ENCODE data around the gene PCDH15. TPM values are rescaled to one million over a fixed set of nuclear protein-coding genes. Genes with fewer than 3 reads are reported as not detected.

PCDH15 gene
- total and polyA plus RNA-seq, 2 of the 4 experiments (the other 2 are of a cell fraction): not detected

- intact Hi-C loops (cut with micrococcal nuclease): no loop called here
- DNase-seq (no peak), ATAC-seq (ENCODE audit: low read depth) (no peak)
- Histone ChIP-seq H3K14ac (replicated peaks; ENCODE audit: low read depth, low read length) (no peak overlapping the region), H3K79me1 (ENCODE audit: low read depth in 1 of 2, low read length in 2 of 2) (no peaks in the 10 kb centered on the region), H3K4me1 (ENCODE audit: control insufficient read depth, insufficient read depth, low read length) (no peaks in the 10 kb centered on the region), H3K9ac (ENCODE audit: low read depth, low read length) (no peak overlapping the region), H3K18ac (ENCODE audit: low read depth, low read length) (no peak overlapping the region), H2BK5ac (ENCODE audit: low read depth, low read length, poor library complexity, severe bottlenecking) (no peak overlapping the region), H4K91ac (ENCODE audit: insufficient read depth, low read depth, low read length) (no peak overlapping the region), H4K5ac (ENCODE audit: low read depth, low read length) (no peak overlapping the region), H3K23ac (ENCODE audit: low read depth, low read length) (no peak overlapping the region), H3K56ac (ENCODE audit: extremely low read depth, insufficient read depth, low read length) (no peak overlapping the region), H3K27ac (ENCODE audit: insufficient read depth, low read length) (no peak overlapping the region), H3K36me3 (ENCODE audit: control insufficient read depth, insufficient read depth, low read length) (no peaks in the 10 kb centered on the region), H2BK15ac (ENCODE audit: low read depth, low read length) (no peak overlapping the region), H2AK9ac (replicated peaks; ENCODE audit: low read depth, low read length, poor library complexity) (no peak overlapping the region), H4K20me1 (ENCODE audit: insufficient read depth, low read length) (no peaks in the 10 kb centered on the region), H3K27me3 (ENCODE audit: control insufficient read depth, insufficient read depth, low read length) (no peaks in the 10 kb centered on the region), H4K8ac (ENCODE audit: low read depth in 2 of 2, low read length in 2 of 2) (no peak overlapping the region), H2AK5ac (ENCODE audit: low read depth, low read length) (no peak overlapping the region), H3K9me1 (ENCODE audit: insufficient read depth, low read length) (no peaks in the 10 kb centered on the region), H3K4me2 (ENCODE audit: low read depth, low read length) (no peak overlapping the region), H2AFZ (replicated peaks; ENCODE audit: low read length, poor library complexity) (no peak overlapping the region), H3K4ac (ENCODE audit: low read depth, low read length) (no peak overlapping the region), H2BK20ac (ENCODE audit: low read depth, low read length) (no peak overlapping the region), H3K9me3 (ENCODE audit: control insufficient read depth, insufficient read depth, low read length) (no peaks in the 10 kb centered on the region), H3K4me3 (ENCODE audit: insufficient read depth, low read depth, low read length) (no peak overlapping the region), H2BK120ac (ENCODE audit: low read depth, low read length) (no peak overlapping the region)
- CTCF ChIA-PET: no interaction called here
- 80% methylated on average over 1 of the region's 15 CpGs; no CpG with 5 or more reads in 1 of the 2 experiments for WGBS, 2 experiments (ENCODE audit: extremely low coverage in 2 of 2, insufficient read length in 1 of 2)
- POLR2A ChIA-PET (ENCODE audit: unreplicated experiment): no interaction called here
- no TSS peak for BruUV-seq (replicated peaks)
- dilution Hi-C loops (cut with HindIII; ENCODE audit: low sequenced_read_pairs, unreplicated experiment): no loop called here
- TF ChIP-seq RCOR1 (IDR thresholded peaks at IDR 0.05; ENCODE audit: insufficient replicate concordance, low read length) (no peak), CHD1 (IDR thresholded peaks at IDR 0.05; ENCODE audit: low read depth, low read length) (no peak), MAFK (IDR thresholded peaks at IDR 0.05; ENCODE audit: low read depth, low read length) (no peak), FOS (IDR thresholded peaks at IDR 0.05; ENCODE audit: low read depth, low read length) (no peak), SMC3 (IDR thresholded peaks at IDR 0.05; ENCODE audit: low read depth, low read length) (no peak), MXI1 (IDR thresholded peaks at IDR 0.05; ENCODE audit: borderline replicate concordance, low read depth, low read length) (no peak), POLR2A (IDR thresholded peaks at IDR 0.05; ENCODE audit: low read depth, low read length) (no peak), RFX5 (IDR thresholded peaks at IDR 0.05; ENCODE audit: low read depth, low read length) (no peak), RAD21 (IDR thresholded peaks at IDR 0.05; ENCODE audit: low read length) (no peak), MAZ (IDR thresholded peaks at IDR 0.05; ENCODE audit: borderline replicate concordance, low read depth, low read length) (no peak), ELK1 (IDR thresholded peaks at IDR 0.05; ENCODE audit: borderline replicate concordance, low read depth, low read length) (no peak), CEBPB (IDR thresholded peaks at IDR 0.05; ENCODE audit: low read depth, low read length) (no peak), BHLHE40 (IDR thresholded peaks at IDR 0.05; ENCODE audit: low read depth, low read length) (no peak), NFE2L2 (IDR thresholded peaks at IDR 0.05; ENCODE audit: low read depth, low read length) (no peak)
- TF ChIP-seq, protein P1, sequence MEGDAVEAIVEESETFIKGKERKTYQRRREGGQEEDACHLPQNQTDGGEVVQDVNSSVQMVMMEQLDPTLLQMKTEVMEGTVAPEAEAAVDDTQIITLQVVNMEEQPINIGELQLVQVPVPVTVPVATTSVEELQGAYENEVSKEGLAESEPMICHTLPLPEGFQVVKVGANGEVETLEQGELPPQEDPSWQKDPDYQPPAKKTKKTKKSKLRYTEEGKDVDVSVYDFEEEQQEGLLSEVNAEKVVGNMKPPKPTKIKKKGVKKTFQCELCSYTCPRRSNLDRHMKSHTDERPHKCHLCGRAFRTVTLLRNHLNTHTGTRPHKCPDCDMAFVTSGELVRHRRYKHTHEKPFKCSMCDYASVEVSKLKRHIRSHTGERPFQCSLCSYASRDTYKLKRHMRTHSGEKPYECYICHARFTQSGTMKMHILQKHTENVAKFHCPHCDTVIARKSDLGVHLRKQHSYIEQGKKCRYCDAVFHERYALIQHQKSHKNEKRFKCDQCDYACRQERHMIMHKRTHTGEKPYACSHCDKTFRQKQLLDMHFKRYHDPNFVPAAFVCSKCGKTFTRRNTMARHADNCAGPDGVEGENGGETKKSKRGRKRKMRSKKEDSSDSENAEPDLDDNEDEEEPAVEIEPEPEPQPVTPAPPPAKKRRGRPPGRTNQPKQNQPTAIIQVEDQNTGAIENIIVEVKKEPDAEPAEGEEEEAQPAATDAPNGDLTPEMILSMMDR (conservative IDR thresholded peaks at IDR 0.05; ENCODE audit: low read depth, low read length): no peak
- TF ChIP-seq, protein P2, sequence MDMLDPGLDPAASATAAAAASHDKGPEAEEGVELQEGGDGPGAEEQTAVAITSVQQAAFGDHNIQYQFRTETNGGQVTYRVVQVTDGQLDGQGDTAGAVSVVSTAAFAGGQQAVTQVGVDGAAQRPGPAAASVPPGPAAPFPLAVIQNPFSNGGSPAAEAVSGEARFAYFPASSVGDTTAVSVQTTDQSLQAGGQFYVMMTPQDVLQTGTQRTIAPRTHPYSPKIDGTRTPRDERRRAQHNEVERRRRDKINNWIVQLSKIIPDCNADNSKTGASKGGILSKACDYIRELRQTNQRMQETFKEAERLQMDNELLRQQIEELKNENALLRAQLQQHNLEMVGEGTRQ (IDR thresholded peaks at IDR 0.05; ENCODE audit: low read depth, low read length): no peak
- in situ Hi-C loops (cut with MboI; ENCODE audit: low sequenced_read_pairs): no loop called here
Observed at GRCh38 chr10:53827261-53827660, 973.8 kb downstream of the PCDH15 start.

Data from IMR-90 (cell line).